HG03342 (cell line): Measurements from ENCODE around the gene CPPED1.
"Not testable (repeated sequence)": the region's sequence is repeated elsewhere in the genome, so short reads cannot be mapped to it uniquely, and the experiment has no call there.

Experiments
- ATAC-seq: cut with Tn5 transposase; IDR thresholded peaks from one replicate; pipeline ENCODE4 v1.9.1; 2021; ENCODE audit warnings: mild to moderate bottlenecking, moderate library complexity; ENCODE audit not compliant: unreplicated experiment

CPPED1 gene

DNA sequence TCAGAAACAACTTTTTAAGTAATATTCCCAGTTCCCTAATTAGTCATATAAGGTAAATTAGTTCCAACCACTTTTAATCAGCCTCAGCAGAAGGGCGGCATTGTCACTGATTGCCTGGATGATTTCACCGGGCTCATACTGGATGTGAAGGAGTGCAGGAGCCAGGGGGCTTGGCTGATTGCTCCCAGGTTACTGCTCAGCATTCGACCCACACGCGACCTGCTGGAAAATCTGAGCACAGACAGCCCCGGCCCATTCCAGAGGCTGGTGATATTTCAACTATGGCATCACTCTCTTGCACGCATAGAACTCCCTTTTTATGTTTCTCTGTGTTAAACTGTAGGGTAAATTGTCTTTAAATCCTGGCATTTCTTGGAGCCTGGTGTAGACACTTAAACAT lies 34.2 kb downstream of the CPPED1 start:
- ATAC-seq = no peak

DNA sequence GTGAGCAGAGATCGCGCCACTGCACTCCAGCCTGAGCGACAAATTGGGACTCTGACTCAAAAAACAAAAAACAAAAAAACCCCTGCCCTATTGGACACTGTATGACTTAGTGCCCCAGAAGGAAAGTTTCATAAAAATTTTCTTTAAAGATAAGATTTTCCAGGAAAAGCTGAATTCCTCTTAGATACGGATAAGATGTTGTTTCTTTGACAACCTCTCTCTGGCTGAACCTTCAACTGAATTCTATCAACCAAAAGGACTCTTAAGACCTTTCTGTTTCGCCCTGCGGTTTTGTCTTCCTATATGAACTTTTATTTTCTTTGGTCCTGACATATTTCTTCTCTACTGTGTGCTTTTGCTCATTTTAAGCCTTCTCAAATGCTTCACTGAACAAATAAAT lies 35.8 kb downstream of the CPPED1 start:
- ATAC-seq = no peak

DNA sequence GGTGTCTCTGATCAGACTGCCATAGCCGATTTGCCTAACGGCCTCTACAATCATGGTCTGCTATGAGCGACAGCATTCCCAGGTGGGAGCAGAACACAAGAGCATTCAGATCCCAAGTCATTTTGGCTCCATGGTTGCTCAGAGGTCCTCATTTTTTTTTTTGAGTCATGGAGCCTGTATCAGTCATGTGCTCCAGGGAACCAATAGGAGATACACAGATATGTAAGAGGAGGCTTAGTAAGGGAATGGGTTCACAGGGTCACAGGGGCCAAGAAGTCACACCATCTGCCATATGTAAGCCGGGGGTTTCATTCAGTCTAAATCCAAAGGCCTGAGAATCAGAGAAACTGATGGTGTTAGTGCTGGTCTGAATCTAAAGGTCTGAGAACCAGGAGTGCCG lies 36.8 kb downstream of the CPPED1 start:
- no peak for ATAC-seq

DNA sequence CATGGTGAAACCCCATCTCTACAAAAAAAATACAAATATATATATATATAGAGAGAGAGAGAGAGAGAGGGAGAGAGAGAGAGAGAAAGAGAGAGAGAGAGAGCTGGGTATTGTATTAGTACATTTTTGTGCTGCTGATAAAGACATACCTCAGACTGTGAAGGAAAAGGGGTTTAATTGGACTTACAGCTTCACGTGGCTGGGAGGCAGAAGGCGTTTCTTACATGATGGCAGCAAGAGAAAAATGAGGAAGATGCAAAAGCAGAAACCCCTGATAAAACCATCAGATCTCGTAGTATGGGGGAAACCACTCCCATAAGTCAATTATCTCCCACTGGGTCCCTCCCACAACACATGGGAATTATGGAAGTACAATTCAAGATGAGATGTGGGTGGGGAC lies 37.5 kb downstream of the CPPED1 start:
- not testable (repeated sequence) for ATAC-seq

DNA sequence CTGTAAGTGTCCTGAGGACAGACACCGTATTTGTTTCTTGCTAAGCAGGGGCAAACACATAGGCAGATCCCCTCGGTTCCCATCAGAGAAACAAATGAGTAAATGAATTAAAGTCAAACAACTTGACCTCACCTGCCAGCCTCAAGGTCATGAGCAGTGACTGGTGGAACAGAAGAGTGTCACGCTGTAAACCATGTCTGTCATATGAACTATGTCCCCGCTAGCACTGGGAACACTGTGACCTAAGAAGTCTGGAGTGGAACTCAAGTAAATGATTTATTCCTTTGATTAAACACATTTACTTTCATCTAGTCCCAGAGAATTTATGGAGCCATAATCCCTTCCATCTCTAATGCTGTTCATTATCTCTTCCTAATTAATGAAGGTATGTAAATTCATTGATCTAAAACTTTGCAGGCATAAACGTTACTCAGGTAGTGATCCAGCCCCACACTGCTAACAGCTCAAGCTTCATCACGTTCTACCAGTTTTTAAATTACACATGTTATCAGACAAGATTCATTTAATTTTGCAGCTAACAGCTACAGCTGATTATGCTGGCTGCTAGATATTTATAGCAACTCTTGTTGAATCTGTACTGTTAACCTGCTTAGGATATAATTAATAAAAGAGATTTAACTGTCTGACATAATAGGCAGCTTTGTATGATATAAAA lies 38.7 kb downstream of the CPPED1 start:
- ATAC-seq = no peak

DNA sequence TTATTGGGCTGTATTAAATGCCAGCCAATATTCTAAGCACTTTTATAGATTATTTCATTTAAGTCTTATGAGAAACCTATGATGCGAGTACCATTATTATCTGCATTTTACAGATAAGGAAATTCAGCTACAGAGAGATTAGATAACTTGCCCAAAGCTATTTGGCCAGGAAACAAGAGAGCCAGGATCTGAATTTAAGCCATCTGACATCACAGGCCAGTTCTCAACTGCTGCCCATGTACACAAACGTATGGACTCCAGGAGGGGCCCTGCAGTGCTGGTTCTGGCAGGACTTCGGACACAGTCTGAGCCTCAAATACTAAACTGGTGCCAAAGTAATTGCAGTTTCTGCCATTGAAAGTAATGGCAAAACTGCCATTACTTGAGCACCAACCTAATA lies 40.2 kb downstream of the CPPED1 start:
- no peak for ATAC-seq

DNA sequence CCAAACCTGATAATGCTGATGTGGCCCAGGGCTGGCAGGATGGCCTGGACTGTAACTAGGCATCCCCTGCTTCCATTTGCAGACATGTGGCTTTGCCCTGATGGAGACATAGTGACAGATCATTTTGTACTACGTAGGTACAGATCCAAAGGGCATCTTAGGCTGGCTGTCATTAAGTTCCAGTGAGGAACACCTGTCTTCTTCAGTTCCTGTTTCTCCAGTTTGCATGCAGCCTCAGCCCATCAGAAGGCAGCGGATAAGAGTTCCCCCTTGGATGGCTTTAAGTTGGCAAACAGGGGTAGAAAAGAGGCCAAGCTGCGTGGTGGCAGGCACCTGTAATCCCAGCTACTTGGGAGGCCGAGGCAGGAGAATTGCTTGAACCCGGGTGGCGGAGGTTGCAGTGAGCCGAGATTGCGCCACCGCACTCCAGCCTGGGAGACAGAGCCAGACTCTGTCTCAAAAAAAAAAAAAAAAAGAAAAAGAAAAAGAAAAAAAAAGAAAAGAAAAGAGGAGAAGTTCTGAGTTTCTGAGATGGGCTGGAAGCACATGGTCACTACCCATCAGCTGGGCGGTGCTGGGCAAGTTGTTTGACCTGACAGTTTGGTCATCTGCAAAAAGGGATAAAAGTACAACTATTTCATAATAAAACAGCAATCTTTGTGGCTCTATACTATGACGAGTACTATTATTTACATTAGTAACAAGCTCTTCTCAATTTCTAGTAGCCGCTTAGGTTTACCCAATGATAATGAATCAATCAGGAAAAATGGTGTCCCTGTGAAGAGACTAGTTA lies 42.7 kb downstream of the CPPED1 start:
- no peak for ATAC-seq

DNA sequence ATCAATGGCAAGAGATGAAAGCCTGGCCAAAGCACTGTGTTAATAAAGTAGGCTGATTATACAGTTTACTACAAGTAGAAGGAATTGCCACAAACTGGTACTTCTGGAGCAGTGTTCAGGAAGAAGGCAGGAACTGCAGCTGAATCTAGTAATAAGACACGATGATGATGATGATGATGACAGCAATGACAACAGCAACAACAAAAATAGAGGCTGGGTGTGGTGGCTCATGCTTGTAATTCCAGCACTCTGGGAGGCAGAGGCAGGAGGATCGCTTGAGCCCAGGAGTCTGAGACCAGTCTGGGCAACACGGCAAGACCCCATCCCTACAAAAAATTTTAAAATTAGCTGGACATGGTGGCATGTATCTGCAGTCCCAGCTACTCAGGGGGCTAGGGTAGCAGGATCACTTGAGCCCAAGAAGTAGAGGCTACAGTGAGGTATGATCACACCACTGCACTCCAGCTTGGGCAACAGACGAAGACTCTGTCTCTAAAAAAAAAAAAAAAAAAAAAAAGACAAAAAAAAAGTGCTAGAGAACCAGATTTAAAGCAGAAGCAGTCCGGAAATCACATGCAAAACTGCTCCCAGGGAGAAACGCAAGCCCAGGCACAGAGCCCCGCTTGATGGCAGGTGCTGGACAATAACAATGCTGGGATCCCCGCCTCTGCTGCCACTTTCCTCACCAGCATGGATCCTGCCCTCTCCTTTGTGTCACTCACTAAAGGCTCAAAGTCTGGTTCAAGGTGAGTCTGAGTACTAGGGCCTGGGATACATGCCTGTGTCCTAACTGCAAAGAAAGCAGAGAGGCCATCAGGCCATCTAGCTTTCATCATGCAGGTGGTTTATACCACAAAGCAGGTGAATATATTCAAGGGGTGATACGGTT lies 44.8 kb downstream of the CPPED1 start:
- no peak for ATAC-seq

DNA sequence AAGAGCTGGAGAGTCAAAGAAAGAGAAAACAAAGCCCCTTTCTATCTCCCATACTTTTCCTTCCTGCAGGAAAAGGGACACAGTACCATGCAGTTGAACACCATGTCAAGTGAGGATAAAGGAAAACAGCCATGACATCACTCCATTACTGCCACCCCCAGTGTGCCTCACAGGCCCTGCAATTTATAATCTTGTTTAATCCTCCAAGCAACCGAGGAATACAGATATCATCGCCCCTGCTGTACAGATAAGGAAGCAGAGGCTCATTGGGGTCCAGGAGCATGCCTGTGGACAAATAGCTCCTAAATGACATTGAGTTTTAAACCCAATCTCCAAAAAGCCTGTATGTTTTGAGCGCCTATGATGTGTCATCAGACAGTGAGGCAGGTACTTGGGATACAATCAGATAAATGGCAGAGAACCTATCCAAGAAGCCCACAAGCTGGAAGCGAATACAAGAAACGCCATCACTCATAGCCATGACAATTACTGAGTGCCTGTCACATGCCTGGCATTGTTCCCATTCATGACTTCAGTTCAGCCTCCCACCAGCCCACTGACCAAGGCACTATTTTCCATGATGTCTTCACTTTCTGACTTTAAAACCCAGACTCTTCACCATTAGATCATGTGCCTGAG lies 45.5 kb downstream of the CPPED1 start:
- no peak for ATAC-seq

DNA sequence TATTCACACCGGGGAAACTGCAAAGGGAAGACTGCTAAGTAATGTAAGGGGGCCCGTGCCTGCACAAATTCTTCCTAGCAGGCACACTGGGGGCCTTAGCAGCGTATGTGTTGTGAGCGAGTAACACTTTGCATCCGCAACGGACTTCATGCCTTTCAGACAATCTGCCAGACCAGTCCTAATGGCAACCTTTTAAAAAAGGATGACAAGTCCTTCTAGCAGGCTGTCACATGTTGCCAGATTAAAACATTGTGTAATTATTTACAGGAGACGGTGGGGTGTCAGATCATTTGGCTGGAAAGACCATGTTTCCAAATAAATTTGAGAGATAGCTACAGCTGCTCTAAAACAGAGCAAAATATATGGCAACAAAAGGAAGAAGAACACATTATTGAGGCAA lies 46.1 kb downstream of the CPPED1 start:
- no peak for ATAC-seq

DNA sequence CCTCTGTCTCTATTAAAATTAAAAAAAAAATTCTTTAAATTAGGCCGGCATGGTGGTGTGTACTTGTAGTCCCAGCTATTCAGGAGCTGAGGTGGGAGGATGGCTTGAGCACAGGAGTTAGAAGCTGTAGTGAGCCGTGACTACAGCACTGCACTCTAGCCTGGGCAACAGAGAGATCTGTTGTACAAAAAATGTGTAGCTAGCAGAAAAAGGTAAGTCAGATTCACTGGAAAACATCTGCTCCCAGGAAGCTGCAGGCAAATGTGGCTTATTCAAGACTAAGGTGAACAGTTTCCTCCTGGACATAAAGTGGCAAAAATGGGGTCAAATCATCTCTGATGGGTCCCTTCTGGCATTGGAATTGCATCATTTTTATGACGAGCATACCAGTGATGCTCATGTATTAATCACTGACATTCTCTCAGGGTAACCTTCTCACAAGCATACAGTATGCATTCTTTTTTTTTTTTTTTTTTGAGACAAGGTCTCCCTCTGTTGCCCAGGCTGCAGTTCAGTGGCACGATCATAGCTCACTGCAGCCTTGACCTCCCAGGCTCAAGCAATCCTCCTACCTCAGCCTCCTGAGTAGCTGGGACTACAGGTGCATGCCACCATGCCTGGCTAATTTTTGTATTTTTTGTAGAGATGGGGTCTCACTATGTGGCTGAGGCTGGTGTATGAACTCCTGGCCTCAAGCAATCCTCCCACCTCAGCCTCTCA lies 48.7 kb downstream of the CPPED1 start:
- no peak for ATAC-seq

DNA sequence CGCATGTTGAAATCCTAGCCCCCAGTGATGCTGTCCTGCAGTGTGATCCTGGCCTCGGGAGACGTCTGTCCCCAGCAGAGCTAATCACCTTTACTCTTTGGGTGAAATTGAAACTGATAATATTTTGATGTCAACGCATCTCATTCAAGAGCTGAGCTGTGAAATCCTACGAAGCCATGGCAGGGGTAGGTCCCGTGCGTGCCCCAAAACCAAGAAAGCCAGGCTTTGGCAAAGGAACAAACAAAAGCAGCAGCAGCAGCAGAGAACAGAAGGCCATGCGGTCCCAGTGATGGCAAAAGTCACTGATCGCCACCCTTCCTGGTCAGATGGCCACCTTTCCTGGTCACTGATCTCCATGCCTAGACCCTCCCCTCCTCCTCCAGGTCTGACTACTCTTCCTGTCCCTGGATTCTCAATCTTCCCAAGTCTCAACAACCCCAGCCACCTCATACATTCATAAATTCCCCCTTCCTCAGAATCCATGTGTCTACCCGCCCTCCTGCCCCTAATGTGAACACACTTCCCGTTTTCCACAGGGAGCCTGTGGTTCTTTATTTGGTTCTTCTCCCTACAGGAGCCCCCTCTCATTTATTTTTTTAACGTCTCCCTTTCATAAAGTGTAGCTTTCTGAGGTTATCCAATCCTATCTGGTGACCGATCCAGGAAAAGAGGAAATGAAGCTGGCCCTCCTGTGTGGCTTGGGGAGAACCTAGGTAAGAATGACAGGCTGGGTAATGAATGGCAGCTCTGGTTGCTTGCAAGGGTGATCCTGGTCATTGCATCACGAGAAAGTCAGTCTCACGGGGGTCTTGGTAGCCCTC lies 50.3 kb downstream of the CPPED1 start:
- no peak for ATAC-seq

DNA sequence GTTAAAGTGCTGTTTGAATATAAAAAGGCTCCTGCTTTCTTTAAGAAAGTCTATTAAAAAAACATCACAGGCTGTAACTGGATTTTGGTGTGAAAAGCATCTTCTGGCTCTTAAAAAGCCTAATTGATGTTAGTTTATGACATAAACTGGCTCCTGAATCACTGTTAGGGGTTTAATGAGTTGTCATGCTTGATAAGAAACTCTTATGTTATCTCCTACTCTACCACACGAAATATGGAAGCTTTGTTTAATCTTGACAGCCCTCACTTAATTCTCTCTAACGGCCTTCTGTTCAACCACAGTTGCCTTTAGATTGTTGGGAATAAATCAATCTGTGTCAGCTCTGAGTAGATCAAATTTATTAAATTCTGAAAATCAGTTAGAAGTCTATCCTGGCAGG lies 51.5 kb downstream of the CPPED1 start:
- no peak for ATAC-seq

DNA sequence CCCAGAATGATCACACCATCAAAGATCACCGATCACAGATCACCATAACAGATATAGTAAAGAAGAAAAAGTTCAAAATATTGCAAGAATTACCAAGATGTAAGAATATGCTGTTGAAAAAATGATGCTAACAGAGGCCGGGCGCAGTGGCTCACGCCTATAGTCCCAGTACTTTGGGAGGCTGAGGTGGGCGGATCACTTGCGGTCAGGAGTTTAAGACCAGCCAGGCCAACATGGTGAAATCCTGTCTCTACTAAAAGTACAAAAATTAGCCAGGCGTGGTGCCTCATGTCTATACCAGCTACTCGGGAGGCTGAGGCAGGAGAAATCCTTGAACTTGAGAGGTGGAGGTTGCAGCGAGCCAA lies 53.2 kb downstream of the CPPED1 start:
- no peak for ATAC-seq

DNA sequence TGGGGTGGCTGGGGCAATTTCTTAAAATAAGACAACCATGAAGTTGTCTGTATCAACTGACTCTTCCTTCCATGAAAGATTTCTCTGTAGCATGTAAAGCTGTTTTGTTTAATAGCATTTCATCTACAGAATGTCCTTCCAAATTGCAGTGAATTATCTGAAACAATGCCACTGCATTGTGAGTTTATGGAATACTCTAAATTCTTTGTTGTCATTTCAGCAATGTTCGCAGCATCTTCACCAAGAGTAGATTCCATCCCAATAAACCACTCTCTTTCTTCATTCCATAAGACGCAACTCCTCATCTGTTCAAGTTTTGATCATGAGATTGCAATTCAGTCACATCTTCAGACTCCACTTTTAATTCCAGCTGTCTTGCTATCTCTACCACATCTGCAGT lies 54.6 kb downstream of the CPPED1 start:
- ATAC-seq = no peak

DNA sequence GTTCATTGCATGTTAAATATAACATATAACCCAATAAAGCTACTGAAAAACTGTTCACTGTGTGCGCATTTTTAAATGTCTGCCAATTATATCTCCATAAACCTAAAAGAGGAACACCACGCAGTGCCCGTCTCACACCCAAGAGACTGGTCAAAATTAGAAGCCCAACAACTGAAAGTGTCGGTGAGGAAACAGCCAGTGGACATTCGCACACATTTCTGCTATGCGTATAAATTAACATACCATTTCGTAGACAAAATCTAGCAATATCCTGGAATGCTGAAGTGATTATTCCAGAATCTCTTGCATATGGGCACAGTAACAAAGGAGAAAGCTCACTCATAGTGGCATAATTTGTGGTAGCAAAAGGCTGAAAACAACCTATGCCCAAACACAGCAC lies 55.9 kb downstream of the CPPED1 start:
- ATAC-seq = no peak

DNA sequence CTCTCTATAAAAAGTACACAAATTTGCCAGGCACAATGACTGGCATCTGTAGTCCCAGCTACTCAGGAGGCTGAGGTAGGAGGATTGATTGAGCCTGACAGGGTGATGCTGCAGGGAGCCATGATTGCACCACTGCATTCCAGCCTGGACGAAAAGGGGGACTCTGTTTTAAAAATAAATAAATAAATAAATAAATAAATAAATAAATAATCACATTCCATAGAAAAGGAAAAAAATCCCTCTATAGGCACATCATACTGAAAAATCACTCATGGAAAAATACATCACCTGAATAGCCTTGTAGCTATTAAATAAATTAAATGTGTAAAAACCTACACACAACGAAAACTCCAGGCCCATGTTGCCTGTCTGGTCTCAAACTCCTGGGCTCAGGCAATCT lies 56.4 kb downstream of the CPPED1 start:
- no peak for ATAC-seq

DNA sequence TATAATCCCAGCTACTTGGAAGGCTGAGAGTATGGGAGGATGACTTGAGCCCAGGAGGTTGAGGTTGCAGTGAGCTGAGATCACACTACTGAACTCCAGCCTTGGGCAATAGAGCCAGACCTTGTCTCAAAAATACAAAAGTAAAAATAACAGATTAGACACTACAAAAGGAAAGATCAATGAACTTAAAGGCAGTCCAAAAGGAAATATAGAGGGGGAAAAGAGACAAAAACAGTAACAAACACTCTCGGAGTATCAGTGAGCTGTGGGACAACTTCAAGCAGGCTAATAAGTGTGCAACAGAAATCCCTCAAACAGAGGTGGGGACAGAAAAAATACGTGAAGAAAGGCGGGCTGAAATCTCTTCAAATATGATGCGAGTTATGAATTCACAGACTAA lies 58.8 kb downstream of the CPPED1 start:
- no peak for ATAC-seq

DNA sequence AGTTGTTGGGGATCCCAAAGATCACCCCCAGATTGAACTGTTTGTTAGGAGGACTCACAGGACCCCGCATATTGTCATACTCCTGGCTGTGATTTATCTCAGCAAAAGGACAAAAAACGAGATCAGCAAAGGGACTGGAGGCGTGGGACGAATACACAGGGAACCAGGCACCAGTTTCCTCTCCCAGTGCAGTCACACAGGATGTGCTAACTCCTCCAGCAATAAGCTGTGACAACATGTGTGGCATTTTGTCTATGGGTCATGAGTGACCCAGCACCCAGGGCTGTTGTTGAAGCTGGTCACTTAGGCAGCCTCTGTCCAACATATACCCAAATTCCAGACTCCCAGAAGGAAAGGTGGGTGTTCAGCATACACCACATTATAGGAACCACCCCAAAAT lies 60.9 kb downstream of the CPPED1 start:
- no peak for ATAC-seq
